DND-41 (cell line): ENCODE measurements around the gene ABCC8.

ENCODE experiments used
- ATAC-seq: fragments of 200-7000 bp; cut with Tn5 transposase; 3 replicates; pipeline ENCODE4 v1.9.1; 2021; ENCODE audit warnings: low read depth; ENCODE audit not compliant: insufficient read depth
- DNase-seq: peaks from one replicate; pipeline ENCODE4 v3.0.0-alpha.2; 2020
- H2AFZ ChIP-seq: 2 replicates; pipeline ENCODE4 v1.6.0; 2012; ENCODE audit warnings: low read depth, low read length
- H3K27ac ChIP-seq: 2 replicates; pipeline ENCODE4 v1.5.1; 2012; ENCODE audit warnings: low read length, inconsistent platforms
- H3K27me3 ChIP-seq: fragments of 200-600 bp; sonication (generic); 2 replicates; pipeline ENCODE4 v1.6.0; 2012; ENCODE audit warnings: low read length, mild to moderate bottlenecking, inconsistent platforms; ENCODE audit not compliant: insufficient read depth, poor library complexity
- H3K36me3 ChIP-seq: 2 replicates; pipeline ENCODE4 v1.5.1; 2012; ENCODE audit warnings: low read length, inconsistent platforms; ENCODE audit not compliant: insufficient read depth
- H3K4me1 ChIP-seq: 2 replicates; pipeline ENCODE4 v1.5.1; 2012; ENCODE audit warnings: mild to moderate bottlenecking, low read length; ENCODE audit not compliant: insufficient read depth
- H3K4me2 ChIP-seq: 2 replicates; pipeline ENCODE4 v1.6.0; 2012; ENCODE audit warnings: mild to moderate bottlenecking, moderate library complexity, low read length, inconsistent platforms; ENCODE audit not compliant: insufficient read depth
- H3K4me3 ChIP-seq, 2 experiments: fragments of 200-600 bp in 1 of 2; shearing (Covaris generic) in 1 of 2; 2 replicates each; pipeline ENCODE4 v1.5.1; 2012 to 2016; ENCODE audit warnings: inconsistent platforms in 2 of 2, low read length in 2 of 2, mild to moderate bottlenecking in 2 of 2, low read depth in 1 of 2, moderate library complexity in 1 of 2
- H3K79me2 ChIP-seq: 2 replicates; pipeline ENCODE4 v1.6.0; 2012; ENCODE audit warnings: low read length, inconsistent platforms; ENCODE audit not compliant: insufficient read depth
- H3K9ac ChIP-seq: 2 replicates; pipeline ENCODE4 v1.6.0; 2012; ENCODE audit warnings: low read depth, mild to moderate bottlenecking, inconsistent platforms, low read length, moderate library complexity
- H3K9me3 ChIP-seq: 2 replicates; pipeline ENCODE4 v1.5.1; 2012; ENCODE audit warnings: low read length, moderate library complexity, mild to moderate bottlenecking, inconsistent platforms; ENCODE audit not compliant: insufficient read depth, severe bottlenecking
- H4K20me1 ChIP-seq: 2 replicates; pipeline ENCODE4 v1.6.0; 2012; ENCODE audit warnings: low read length; ENCODE audit not compliant: insufficient read depth
- EZH2 ChIP-seq: IDR thresholded peaks from 3 replicates; pipeline ENCODE4 v1.6.1; 2012; ENCODE audit warnings: borderline replicate concordance, low read depth, mild to moderate bottlenecking, moderate library complexity, low read length, inconsistent platforms; ENCODE audit not compliant: severe bottlenecking
- TF ChIP-seq, protein P1 (sequence below): IDR thresholded peaks from 2 replicates; pipeline ENCODE4 v1.5.1; 2012; ENCODE audit warnings: borderline replicate concordance, low read length, moderate library complexity, mild to moderate bottlenecking; ENCODE audit not compliant: poor library complexity, severe bottlenecking; ENCODE audit errors: extremely low read depth

Gene ABCC8

GRCh38 chr11:17443926-17444690 is 32.5 kb downstream of the ABCC8 start:
- no peaks in the 10 kb centered on the region for H3K79me2 ChIP-seq
- peaks cover 19% of the 10 kb centered on the region for H3K4me1 ChIP-seq
- H3K27me3 ChIP-seq = no peaks in the 10 kb centered on the region
- H3K9ac ChIP-seq = no peak overlapping the region
- TF ChIP-seq, protein P1, sequence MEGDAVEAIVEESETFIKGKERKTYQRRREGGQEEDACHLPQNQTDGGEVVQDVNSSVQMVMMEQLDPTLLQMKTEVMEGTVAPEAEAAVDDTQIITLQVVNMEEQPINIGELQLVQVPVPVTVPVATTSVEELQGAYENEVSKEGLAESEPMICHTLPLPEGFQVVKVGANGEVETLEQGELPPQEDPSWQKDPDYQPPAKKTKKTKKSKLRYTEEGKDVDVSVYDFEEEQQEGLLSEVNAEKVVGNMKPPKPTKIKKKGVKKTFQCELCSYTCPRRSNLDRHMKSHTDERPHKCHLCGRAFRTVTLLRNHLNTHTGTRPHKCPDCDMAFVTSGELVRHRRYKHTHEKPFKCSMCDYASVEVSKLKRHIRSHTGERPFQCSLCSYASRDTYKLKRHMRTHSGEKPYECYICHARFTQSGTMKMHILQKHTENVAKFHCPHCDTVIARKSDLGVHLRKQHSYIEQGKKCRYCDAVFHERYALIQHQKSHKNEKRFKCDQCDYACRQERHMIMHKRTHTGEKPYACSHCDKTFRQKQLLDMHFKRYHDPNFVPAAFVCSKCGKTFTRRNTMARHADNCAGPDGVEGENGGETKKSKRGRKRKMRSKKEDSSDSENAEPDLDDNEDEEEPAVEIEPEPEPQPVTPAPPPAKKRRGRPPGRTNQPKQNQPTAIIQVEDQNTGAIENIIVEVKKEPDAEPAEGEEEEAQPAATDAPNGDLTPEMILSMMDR = no peak
- no peak for TF ChIP-seq EZH2
- no peak overlapping the region for H3K4me3 ChIP-seq
- no peak overlapping the region for H3K27ac ChIP-seq
- ATAC-seq (no peak), DNase-seq (no peak)
- H4K20me1 ChIP-seq = no peaks in the 10 kb centered on the region
- H3K4me2 ChIP-seq = no peak overlapping the region
- no peak overlapping the region for H2AFZ ChIP-seq
- peaks cover 2% of the 10 kb centered on the region for H3K9me3 ChIP-seq
- H3K36me3 ChIP-seq = no peaks in the 10 kb centered on the region

DNA sequence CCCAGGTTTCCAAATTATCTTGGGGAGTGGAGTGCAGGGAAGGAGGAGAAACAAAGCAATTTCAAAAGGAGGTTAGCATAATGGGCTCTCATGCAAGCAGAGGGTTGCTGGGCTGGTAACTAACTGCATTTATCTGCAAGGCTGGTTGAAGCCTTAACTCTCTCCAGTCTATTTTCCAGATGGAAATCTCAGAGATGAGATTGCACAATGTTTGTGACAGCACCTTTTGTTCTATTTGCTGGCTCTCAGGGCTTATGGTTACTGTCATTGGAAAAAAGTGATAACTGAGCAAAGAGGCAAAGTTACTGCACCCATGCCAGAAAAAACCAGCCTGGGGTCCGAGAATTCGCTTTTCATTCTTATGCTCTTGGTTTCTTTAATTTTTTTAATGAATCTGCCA is 33.2 kb downstream of the ABCC8 start:
- TF ChIP-seq, protein P1 = no peak
- TF ChIP-seq EZH2 = no peak
- Histone ChIP-seq H3K9ac (no peak overlapping the region), H3K27ac (no peak overlapping the region), H3K4me1 (peaks cover 20% of the 10 kb centered on the region), H3K36me3 (no peaks in the 10 kb centered on the region), H3K4me3 (no peak overlapping the region), H3K4me2 (no peak overlapping the region), H3K27me3 (no peaks in the 10 kb centered on the region), H3K9me3 (peaks cover 2% of the 10 kb centered on the region), H2AFZ (no peak overlapping the region), H3K79me2 (no peaks in the 10 kb centered on the region), H4K20me1 (no peaks in the 10 kb centered on the region)
- ATAC-seq (no peak), DNase-seq (no peak)

- Histone ChIP-seq H3K9me3 (peaks cover 2% of the 10 kb centered on the region), H3K4me2 (no peak overlapping the region), H3K36me3 (no peaks in the 10 kb centered on the region), H4K20me1 (no peaks in the 10 kb centered on the region), H3K27me3 (no peaks in the 10 kb centered on the region), H3K79me2 (no peaks in the 10 kb centered on the region), H3K4me1 (peaks cover 20% of the 10 kb centered on the region), H3K4me3 (no peak overlapping the region), H3K9ac (no peak overlapping the region), H2AFZ (no peak overlapping the region), H3K27ac (no peak overlapping the region)
- ATAC-seq = no peak
- TF ChIP-seq, protein P1 = no peak
- TF ChIP-seq EZH2 = no peak
- DNase-seq = no peak
Observed at GRCh38 chr11:17443000-17443399, 33.6 kb downstream of the ABCC8 start.
